Body of pancreas (tissue), 4 donors: ENCODE measurements around the gene UGT2B11. TPM values are rescaled to one million over a fixed set of nuclear protein-coding genes. Genes with fewer than 3 reads are reported as not detected.
A peak's percentile ranks its signal among the peaks of the same experiment; 100 is the strongest.
"Not testable (repeated sequence)": the region's sequence is repeated elsewhere in the genome, so short reads cannot be mapped to it uniquely, and the experiment has no call there.

ENCODE experiments used
- ATAC-seq: fragments of 150-250 bp; one replicate; pipeline ENCODE4 v1.9.1; 2016
- DNase-seq, 4 donors: peaks; one replicate each; pipeline ENCODE4 v3.0.0-alpha.2; 2019
- H3K27ac ChIP-seq, 4 donors: fragments of 200-600 bp; sonication (generic); 1 replicate in 3 of 4; 2 replicates in 1 of 4; pipeline versions ENCODE4 v1.5.1 to v1.6.1; 2016 to 2019; ENCODE audit warnings: mild to moderate bottlenecking in 1 of 4, mixed read lengths in 1 of 4, moderate library complexity in 1 of 4
- H3K27me3 ChIP-seq, 2 donors: fragments of 200-600 bp; sonication (generic); one replicate each; pipeline ENCODE4 v1.6.0; 2016; ENCODE audit warnings: mild to moderate bottlenecking in 1 of 2
- H3K36me3 ChIP-seq, 2 donors: fragments of 200-600 bp; sonication (generic); replicated peaks in 1 of 2; 2 replicates each; pipeline ENCODE4 v1.5.1; 2016; ENCODE audit warnings: low read depth in 2 of 2; ENCODE audit not compliant: insufficient read depth in 1 of 2
- H3K4me1 ChIP-seq: fragments of 200-600 bp; sonication (generic); one replicate; pipeline ENCODE4 v1.6.0; 2016
- H3K4me3 ChIP-seq, 2 donors: fragments of 200-600 bp; sonication (generic); 1 replicate in 1 of 2; 2 replicates in 1 of 2; pipeline ENCODE4 v1.5.1; 2016 to 2019
- H3K9me3 ChIP-seq, 3 donors: fragments of 200-600 bp; sonication (generic); 1 replicate in 2 of 3; 2 replicates in 1 of 3; pipeline ENCODE4 v1.5.1; 2016
- POLR2A ChIP-seq, 3 donors: fragments of 450-650 bp; IDR thresholded peaks; one replicate each; pipeline ENCODE4 v1.6.1; 2016; ENCODE audit warnings: antibody characterized with exemption in 3 of 3, mild to moderate bottlenecking in 2 of 3
- WGBS, 2 donors: methylation state at CpG; one replicate each; pipeline ENCODE4 v1.1.5; 2017; 5-methylcytosine and 5-hydroxymethylcytosine counted together
- intact Hi-C: fragments of 100-400 bp; cut with DNase I; formaldehyde crosslinking; loops from one replicate; pipeline ENCODE4 v1.15.1; 2023
- total RNA-seq, 2 donors: library from RNA; depleted of rRNA; stranded (reverse); fragments of >200 nt; gene quantifications; one replicate each; pipeline ENCODE4 v1.1.0, GENCODE V29; 2016
- TF ChIP-seq, protein P1 (sequence below), 7 experiments: fragments of 450-650 bp in 4 of 7; fragments of 200-600 bp in 3 of 7; sonication (generic) in 3 of 7; IDR thresholded peaks; one replicate each; pipeline ENCODE4 v1.5.1; 2016 to 2019; ENCODE audit warnings: antibody characterized with exemption in 7 of 7

The UGT2B11 gene
- total RNA-seq, 2 donors from 2014 or later, result not detected

GRCh38 chr4:69196209-69196965 lies 18.2 kb downstream of the UGT2B11 start:
- H3K4me3 ChIP-seq, result no peak overlapping the region
- WGBS, 2 donors, result 79 to 90% methylated on average over 3 of the region's 3 CpGs
- ATAC-seq (no peak), DNase-seq (no peak)
- H3K27me3 ChIP-seq, result no peaks in the 10 kb centered on the region
- TF ChIP-seq, protein P1, sequence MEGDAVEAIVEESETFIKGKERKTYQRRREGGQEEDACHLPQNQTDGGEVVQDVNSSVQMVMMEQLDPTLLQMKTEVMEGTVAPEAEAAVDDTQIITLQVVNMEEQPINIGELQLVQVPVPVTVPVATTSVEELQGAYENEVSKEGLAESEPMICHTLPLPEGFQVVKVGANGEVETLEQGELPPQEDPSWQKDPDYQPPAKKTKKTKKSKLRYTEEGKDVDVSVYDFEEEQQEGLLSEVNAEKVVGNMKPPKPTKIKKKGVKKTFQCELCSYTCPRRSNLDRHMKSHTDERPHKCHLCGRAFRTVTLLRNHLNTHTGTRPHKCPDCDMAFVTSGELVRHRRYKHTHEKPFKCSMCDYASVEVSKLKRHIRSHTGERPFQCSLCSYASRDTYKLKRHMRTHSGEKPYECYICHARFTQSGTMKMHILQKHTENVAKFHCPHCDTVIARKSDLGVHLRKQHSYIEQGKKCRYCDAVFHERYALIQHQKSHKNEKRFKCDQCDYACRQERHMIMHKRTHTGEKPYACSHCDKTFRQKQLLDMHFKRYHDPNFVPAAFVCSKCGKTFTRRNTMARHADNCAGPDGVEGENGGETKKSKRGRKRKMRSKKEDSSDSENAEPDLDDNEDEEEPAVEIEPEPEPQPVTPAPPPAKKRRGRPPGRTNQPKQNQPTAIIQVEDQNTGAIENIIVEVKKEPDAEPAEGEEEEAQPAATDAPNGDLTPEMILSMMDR (IDR thresholded peaks at IDR 0.05), result no peak
- TF ChIP-seq POLR2A (IDR thresholded peaks at IDR 0.05), result no peak
- H3K36me3 ChIP-seq, result no peaks in the 10 kb centered on the region
- H3K9me3 ChIP-seq, result no peaks in the 10 kb centered on the region
- intact Hi-C loops, result no loop called here
- H3K4me1 ChIP-seq, result no peaks in the 10 kb centered on the region
- H3K27ac ChIP-seq, result no peak overlapping the region

DNA sequence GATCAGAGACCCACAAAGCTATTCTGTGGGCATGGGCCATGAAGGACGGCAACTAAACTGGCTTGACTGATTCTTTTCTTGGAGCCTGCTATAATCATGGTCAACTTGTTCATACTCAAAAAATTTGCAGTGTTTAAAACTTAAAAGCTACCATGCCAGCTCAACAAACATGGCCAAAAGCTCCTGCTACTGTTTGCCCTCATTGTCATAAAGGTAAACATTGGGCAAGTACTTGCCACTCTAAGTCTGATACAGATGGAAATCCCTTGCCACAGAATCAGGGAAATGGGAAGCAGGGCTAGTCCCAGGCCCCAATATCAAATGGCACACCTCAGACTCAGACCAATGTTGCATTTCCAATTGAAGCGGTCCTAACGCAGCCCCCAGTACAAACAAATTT lies 20.4 kb downstream of the UGT2B11 start:
- no peak overlapping the region for H3K27ac ChIP-seq
- TF ChIP-seq POLR2A (IDR thresholded peaks at IDR 0.05), result no peak
- TF ChIP-seq, protein P1 (IDR thresholded peaks at IDR 0.05), result no peak
- H3K36me3 ChIP-seq, result no peaks in the 10 kb centered on the region
- DNase-seq (no peak), ATAC-seq (no peak)
- H3K4me3 ChIP-seq, result no peak overlapping the region
- no peaks in the 10 kb centered on the region for H3K9me3 ChIP-seq
- 81 to 98% methylated on average over 3 of the region's 3 CpGs for WGBS, 2 donors
- no peaks in the 10 kb centered on the region for H3K27me3 ChIP-seq
- no peaks in the 10 kb centered on the region for H3K4me1 ChIP-seq
- intact Hi-C loops, result no loop called here

DNA sequence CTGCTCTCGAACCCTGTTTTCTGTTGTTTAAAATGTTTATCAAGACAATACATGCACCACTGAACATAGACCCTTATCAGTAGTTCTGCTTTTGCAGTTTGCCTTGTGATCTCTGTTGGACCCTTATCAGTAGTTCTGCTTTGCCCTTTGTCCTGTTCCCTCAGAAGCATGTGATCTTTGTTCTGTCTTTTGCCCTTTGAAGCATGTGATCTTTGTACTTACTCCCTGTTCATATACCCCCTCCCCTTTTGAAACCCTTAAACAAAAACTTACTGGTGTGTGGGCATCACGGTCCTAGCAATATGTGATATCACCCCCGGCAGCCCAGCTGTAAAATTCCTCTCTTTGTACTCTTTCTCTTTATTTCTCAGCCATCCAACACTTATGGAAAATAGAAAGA lies 22.6 kb downstream of the UGT2B11 start:
- H3K4me1 ChIP-seq, H3K27me3 ChIP-seq, H3K4me3 ChIP-seq, H3K36me3 ChIP-seq, H3K27ac ChIP-seq, ATAC-seq, H3K9me3 ChIP-seq, intact Hi-C loops, DNase-seq: not testable (repeated sequence)
- 57 to 65% methylated on average over 3 of the region's 3 CpGs for WGBS, 2 donors

DNA sequence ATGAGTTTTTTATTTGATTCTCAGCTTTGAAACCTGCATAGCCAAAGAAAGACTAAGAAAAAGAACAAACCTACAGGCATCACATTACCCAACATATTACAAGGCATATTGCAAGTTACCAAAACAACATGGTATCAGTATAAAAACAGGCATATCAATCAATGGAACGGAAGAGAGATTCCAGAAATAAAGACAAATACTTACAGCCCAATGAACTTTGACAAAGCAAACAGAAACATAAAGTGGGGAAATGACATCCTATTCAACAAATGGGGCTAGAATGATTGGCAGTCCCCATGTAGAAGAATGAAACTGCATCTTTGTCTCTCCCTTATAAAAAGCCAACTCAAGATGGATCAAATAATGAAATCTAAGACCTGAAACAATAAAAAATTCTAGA lies 23.9 kb downstream of the UGT2B11 start:
- intact Hi-C loops, DNase-seq, H3K27me3 ChIP-seq, H3K9me3 ChIP-seq, H3K4me1 ChIP-seq, H3K4me3 ChIP-seq, H3K27ac ChIP-seq, ATAC-seq, H3K36me3 ChIP-seq: not testable (repeated sequence)
- 0 to 79% methylated on average over 1 of the region's 1 CpG for WGBS, 2 donors

GRCh38 chr4:69181519-69182169 lies 32.9 kb downstream of the UGT2B11 start:
- ATAC-seq, H3K36me3 ChIP-seq, H3K4me1 ChIP-seq, H3K9me3 ChIP-seq, H3K4me3 ChIP-seq, intact Hi-C loops, H3K27me3 ChIP-seq: not testable (repeated sequence)
- WGBS, 2 donors, result 57 to 69% methylated on average over 6 of the region's 6 CpGs
- peak in 3 of 4 donors; percentile 7 to 25 (median 10) for DNase-seq
- peak overlapping the region in 2 of 4 donors; percentile 32 to 45 for H3K27ac ChIP-seq

DNA sequence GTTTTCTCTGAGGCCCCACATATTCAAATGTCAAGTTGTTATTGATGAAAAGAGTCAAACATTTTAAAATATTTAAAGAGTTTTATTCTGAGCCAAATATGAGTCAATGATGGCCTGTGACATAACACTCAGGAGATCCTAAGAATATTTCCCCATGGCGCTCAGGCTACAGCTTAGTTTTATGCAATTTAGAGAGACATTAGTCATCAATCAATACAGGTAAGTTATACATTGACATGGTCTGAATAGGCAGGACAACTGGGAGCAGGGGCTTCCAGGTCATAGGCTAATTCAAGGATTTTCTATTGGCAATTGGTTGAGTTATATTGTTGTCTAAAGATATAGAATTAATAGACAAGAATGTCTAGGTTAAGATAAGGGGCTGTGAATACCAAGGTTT lies 34.7 kb downstream of the UGT2B11 start:
- intact Hi-C loops, H3K27me3 ChIP-seq, DNase-seq, ATAC-seq, H3K27ac ChIP-seq, H3K4me1 ChIP-seq, H3K36me3 ChIP-seq, H3K4me3 ChIP-seq, H3K9me3 ChIP-seq: not testable (repeated sequence)
- 21 to 57% methylated on average over 1 of the region's 1 CpG for WGBS, 2 donors

DNA sequence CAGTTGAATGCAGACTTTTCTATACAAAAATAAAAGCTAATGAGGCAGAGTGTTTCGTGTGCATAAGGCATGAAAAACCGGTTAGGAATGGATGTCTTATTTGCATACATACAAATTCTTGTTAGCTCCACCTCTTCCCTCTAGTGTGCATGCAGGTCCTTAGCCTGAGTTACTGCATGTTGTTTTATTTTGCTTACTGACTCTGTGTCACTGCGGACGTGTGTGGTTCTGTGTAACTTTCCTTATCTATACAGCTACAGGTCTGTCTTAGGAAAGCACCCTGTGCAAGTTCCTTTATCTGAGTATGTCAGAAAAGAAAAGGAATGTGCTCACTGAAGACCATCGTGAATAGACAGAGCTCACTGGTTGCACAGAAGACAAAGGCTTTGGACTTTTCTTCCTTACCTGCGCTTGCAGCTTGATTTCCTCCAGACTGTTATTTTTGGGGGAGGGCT lies 35.8 kb downstream of the UGT2B11 start:
- ATAC-seq, H3K27me3 ChIP-seq, H3K4me3 ChIP-seq, H3K36me3 ChIP-seq, DNase-seq, intact Hi-C loops, H3K27ac ChIP-seq, H3K4me1 ChIP-seq, H3K9me3 ChIP-seq: not testable (repeated sequence)
- 26 to 31% methylated on average over 6 of the region's 6 CpGs for WGBS, 2 donors
